ENCODE data around the gene BMP6.

DNA sequence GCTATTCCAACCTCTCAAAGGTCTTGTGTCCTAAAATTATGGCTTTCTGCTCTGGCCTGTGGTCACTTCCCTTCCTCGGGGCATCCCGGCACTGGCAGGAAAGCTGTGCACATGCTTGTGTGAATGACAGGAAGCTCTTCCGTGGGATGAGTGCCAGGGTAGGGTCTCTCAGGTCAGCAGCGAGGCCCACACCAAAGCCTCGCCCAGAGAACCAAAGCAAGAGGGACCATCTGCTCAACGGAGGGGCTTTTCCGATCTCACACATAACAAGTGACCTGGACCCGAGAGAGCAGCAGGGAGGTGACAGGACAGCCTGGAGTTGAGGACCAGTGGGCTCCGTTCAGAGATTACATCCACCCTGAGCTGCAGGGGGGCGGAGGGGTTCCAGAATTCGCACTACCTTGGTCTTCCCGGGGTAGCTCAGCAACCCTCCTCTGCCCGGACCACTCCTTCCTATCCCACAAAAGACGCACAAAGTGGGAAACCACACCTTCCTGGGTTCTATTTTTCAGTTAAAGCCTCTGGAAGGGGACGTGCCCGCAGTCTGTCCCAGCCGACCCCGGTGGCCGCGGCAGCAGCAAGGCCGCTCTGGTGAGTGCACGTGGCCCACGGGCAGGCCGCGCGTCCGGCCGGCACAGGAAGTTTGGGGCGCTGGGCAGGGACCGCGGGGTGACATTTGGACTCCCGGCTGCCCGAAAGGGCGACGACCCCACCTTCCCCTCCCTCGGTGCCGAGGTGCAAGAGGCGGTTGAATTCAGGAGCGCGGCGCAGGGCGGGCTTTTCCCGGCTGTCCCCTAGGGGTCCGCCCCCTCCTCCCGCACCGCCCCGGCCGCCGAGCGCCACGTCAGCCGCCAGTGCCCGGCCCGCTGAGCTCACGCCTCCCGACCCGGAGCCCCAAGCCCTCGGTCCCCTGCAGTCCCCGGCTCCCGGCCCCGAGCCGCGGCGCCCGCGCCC lies 183.7 kb downstream of the BMP6 start:
- TF ChIP-seq, protein P1, sequence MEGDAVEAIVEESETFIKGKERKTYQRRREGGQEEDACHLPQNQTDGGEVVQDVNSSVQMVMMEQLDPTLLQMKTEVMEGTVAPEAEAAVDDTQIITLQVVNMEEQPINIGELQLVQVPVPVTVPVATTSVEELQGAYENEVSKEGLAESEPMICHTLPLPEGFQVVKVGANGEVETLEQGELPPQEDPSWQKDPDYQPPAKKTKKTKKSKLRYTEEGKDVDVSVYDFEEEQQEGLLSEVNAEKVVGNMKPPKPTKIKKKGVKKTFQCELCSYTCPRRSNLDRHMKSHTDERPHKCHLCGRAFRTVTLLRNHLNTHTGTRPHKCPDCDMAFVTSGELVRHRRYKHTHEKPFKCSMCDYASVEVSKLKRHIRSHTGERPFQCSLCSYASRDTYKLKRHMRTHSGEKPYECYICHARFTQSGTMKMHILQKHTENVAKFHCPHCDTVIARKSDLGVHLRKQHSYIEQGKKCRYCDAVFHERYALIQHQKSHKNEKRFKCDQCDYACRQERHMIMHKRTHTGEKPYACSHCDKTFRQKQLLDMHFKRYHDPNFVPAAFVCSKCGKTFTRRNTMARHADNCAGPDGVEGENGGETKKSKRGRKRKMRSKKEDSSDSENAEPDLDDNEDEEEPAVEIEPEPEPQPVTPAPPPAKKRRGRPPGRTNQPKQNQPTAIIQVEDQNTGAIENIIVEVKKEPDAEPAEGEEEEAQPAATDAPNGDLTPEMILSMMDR (conservative IDR thresholded peaks at IDR 0.05; ENCODE audit: low read depth, low read length): no peak
- TF ChIP-seq EZH2 (IDR thresholded peaks at IDR 0.05; ENCODE audit: low read length, unreplicated experiment) (no peak), EZH2phosphoT487 (IDR thresholded peaks at IDR 0.05; ENCODE audit: borderline replicate concordance, low read length) (no peak)

All from PC-3 (cell line).